Measurements from ENCODE around the gene ARHGEF26.

The ARHGEF26 gene

GRCh38 chr3:154250291-154250690 lies 129.1 kb downstream of the ARHGEF26 start:
- Histone ChIP-seq H2BK5ac (ENCODE audit: low read depth, low read length, poor library complexity, severe bottlenecking) (no peak overlapping the region), H3K79me1 (replicated peaks; ENCODE audit: low read length, poor library complexity, severe bottlenecking) (no peaks in the 10 kb centered on the region), H4K91ac (ENCODE audit: low read length) (no peak overlapping the region), H3K4ac (ENCODE audit: low read depth in 1 of 2, low read length in 2 of 2) (no peak overlapping the region), H3K4me1 (ENCODE audit: control insufficient read depth, insufficient read depth, low read depth, low read length) (no peaks in the 10 kb centered on the region), H4K8ac (ENCODE audit: low read length) (no peak overlapping the region), H3K18ac (ENCODE audit: low read depth in 1 of 2, low read length in 2 of 2) (no peak overlapping the region), H3K23ac (ENCODE audit: low read length in 2 of 2) (no peak overlapping the region), H2BK120ac (ENCODE audit: low read depth, low read length) (no peak overlapping the region), H3K14ac (ENCODE audit: low read length in 2 of 2) (no peak overlapping the region), H3K27ac (ENCODE audit: low read length, poor library complexity, severe bottlenecking) (no peak overlapping the region), H2BK12ac (ENCODE audit: low read length in 2 of 2) (no peak overlapping the region), H3K4me2 (ENCODE audit: low read length, poor library complexity, severe bottlenecking) (no peak overlapping the region), H3K4me3 (ENCODE audit: insufficient read depth in 1 of 2, low read depth in 1 of 2, low read length in 2 of 2) (no peak overlapping the region), H2BK15ac (ENCODE audit: low read depth, poor library complexity, severe bottlenecking) (no peak overlapping the region), H2AK5ac (ENCODE audit: low read length, severe bottlenecking) (no peak overlapping the region), H3K36me3 (ENCODE audit: control insufficient read depth in 1 of 2, insufficient read depth in 2 of 2, low read depth in 1 of 2, low read length in 2 of 2) (peaks cover 9 to 47% of the 10 kb centered on the region in 2 experiments), H2AFZ (ENCODE audit: low read depth, low read length) (no peak overlapping the region), H3K9me3 (ENCODE audit: control insufficient read depth, low read length) (no peaks in the 10 kb centered on the region), H3K27me3 (ENCODE audit: control insufficient read depth in 1 of 2, insufficient read depth in 1 of 2, low read length in 2 of 2) (no peaks in the 10 kb centered on the region), H3K9ac (ENCODE audit: low read length) (no peak overlapping the region)
- no peak for DNase-seq
- 99% methylated on average over 4 of the region's 4 CpGs for WGBS

- no peak overlapping the region for H4K8ac ChIP-seq (ENCODE audit: low read length)
- no peak overlapping the region for H2AK5ac ChIP-seq (ENCODE audit: low read length, severe bottlenecking)
- H3K9me3 ChIP-seq (ENCODE audit: control insufficient read depth, low read length), result no peaks in the 10 kb centered on the region
- no peak overlapping the region for H4K91ac ChIP-seq (ENCODE audit: low read length)
- no peak overlapping the region for H2BK120ac ChIP-seq (ENCODE audit: low read depth, low read length)
- H2BK15ac ChIP-seq (ENCODE audit: low read depth, poor library complexity, severe bottlenecking), result no peak overlapping the region
- no peaks in the 10 kb centered on the region for H3K79me1 ChIP-seq (replicated peaks; ENCODE audit: low read length, poor library complexity, severe bottlenecking)
- no peaks in the 10 kb centered on the region for H3K27me3 ChIP-seq (ENCODE audit: control insufficient read depth in 1 of 2, insufficient read depth in 1 of 2, low read length in 2 of 2)
- H3K4ac ChIP-seq (ENCODE audit: low read depth in 1 of 2, low read length in 2 of 2), result no peak overlapping the region
- H3K14ac ChIP-seq (ENCODE audit: low read length in 2 of 2), result no peak overlapping the region
- no peak overlapping the region for H3K18ac ChIP-seq (ENCODE audit: low read depth in 1 of 2, low read length in 2 of 2)
- H3K4me2 ChIP-seq (ENCODE audit: low read length, poor library complexity, severe bottlenecking), result no peak overlapping the region
- H3K27ac ChIP-seq (ENCODE audit: low read length, poor library complexity, severe bottlenecking), result no peak overlapping the region
- no peak overlapping the region for H2BK12ac ChIP-seq (ENCODE audit: low read length in 2 of 2)
- H2AFZ ChIP-seq (ENCODE audit: low read depth, low read length), result no peak overlapping the region
- no peaks in the 10 kb centered on the region for H3K4me1 ChIP-seq (ENCODE audit: control insufficient read depth, insufficient read depth, low read depth, low read length)
- no peak overlapping the region for H3K23ac ChIP-seq (ENCODE audit: low read length in 2 of 2)
- no peak for DNase-seq
- no peak overlapping the region for H2BK5ac ChIP-seq (ENCODE audit: low read depth, low read length, poor library complexity, severe bottlenecking)
- 99% methylated on average over 3 of the region's 3 CpGs for WGBS
- no peak overlapping the region for H3K9ac ChIP-seq (ENCODE audit: low read length)
- H3K4me3 ChIP-seq (ENCODE audit: insufficient read depth in 1 of 2, low read depth in 1 of 2, low read length in 2 of 2), result no peak overlapping the region
- peaks cover 10 to 57% of the 10 kb centered on the region in 2 experiments for H3K36me3 ChIP-seq (ENCODE audit: control insufficient read depth in 1 of 2, insufficient read depth in 2 of 2, low read depth in 1 of 2, low read length in 2 of 2)
Observed at GRCh38 chr3:154251610-154252009, 130.4 kb downstream of the ARHGEF26 start.

- no peaks in the 10 kb centered on the region for H3K4me1 ChIP-seq (ENCODE audit: control insufficient read depth, insufficient read depth, low read depth, low read length)
- H3K4ac ChIP-seq (ENCODE audit: low read depth in 1 of 2, low read length in 2 of 2), result no peak overlapping the region
- no peak overlapping the region for H3K27ac ChIP-seq (ENCODE audit: low read length, poor library complexity, severe bottlenecking)
- 6% methylated on average over 6 of the region's 11 CpGs for WGBS
- H2BK5ac ChIP-seq (ENCODE audit: low read depth, low read length, poor library complexity, severe bottlenecking), result no peak overlapping the region
- H3K27me3 ChIP-seq (ENCODE audit: control insufficient read depth in 1 of 2, insufficient read depth in 1 of 2, low read length in 2 of 2), result no peaks in the 10 kb centered on the region
- H2BK12ac ChIP-seq (ENCODE audit: low read length in 2 of 2), result no peak overlapping the region
- H3K14ac ChIP-seq (ENCODE audit: low read length in 2 of 2), result no peak overlapping the region
- peak; percentile 87 for DNase-seq
- H3K23ac ChIP-seq (ENCODE audit: low read length in 2 of 2), result no peak overlapping the region
- no peak overlapping the region for H2AFZ ChIP-seq (ENCODE audit: low read depth, low read length)
- H3K9ac ChIP-seq (ENCODE audit: low read length), result no peak overlapping the region
- H3K36me3 ChIP-seq (ENCODE audit: control insufficient read depth in 1 of 2, insufficient read depth in 2 of 2, low read depth in 1 of 2, low read length in 2 of 2), result peaks cover 13 to 71% of the 10 kb centered on the region in 2 experiments
- H4K91ac ChIP-seq (ENCODE audit: low read length), result no peak overlapping the region
- no peaks in the 10 kb centered on the region for H3K79me1 ChIP-seq (replicated peaks; ENCODE audit: low read length, poor library complexity, severe bottlenecking)
- H3K4me2 ChIP-seq (ENCODE audit: low read length, poor library complexity, severe bottlenecking), result no peak overlapping the region
- no peaks in the 10 kb centered on the region for H3K9me3 ChIP-seq (ENCODE audit: control insufficient read depth, low read length)
- H4K8ac ChIP-seq (ENCODE audit: low read length), result no peak overlapping the region
- no peak overlapping the region for H2AK5ac ChIP-seq (ENCODE audit: low read length, severe bottlenecking)
- H3K4me3 ChIP-seq (ENCODE audit: insufficient read depth in 1 of 2, low read depth in 1 of 2, low read length in 2 of 2), result peak overlapping the region in 1 of 2 experiments; percentile 34
- no peak overlapping the region for H2BK120ac ChIP-seq (ENCODE audit: low read depth, low read length)
- H2BK15ac ChIP-seq (ENCODE audit: low read depth, poor library complexity, severe bottlenecking), result no peak overlapping the region
- no peak overlapping the region for H3K18ac ChIP-seq (ENCODE audit: low read depth in 1 of 2, low read length in 2 of 2)
Observed at GRCh38 chr3:154252759-154253638, 131.8 kb downstream of the ARHGEF26 start.

- Histone ChIP-seq H3K4me2 (ENCODE audit: low read length, poor library complexity, severe bottlenecking) (no peak overlapping the region), H2AK5ac (ENCODE audit: low read length, severe bottlenecking) (no peak overlapping the region), H3K9me3 (ENCODE audit: control insufficient read depth, low read length) (no peaks in the 10 kb centered on the region), H2AFZ (ENCODE audit: low read depth, low read length) (no peak overlapping the region), H4K8ac (ENCODE audit: low read length) (no peak overlapping the region), H3K4me1 (ENCODE audit: control insufficient read depth, insufficient read depth, low read depth, low read length) (no peaks in the 10 kb centered on the region), H3K4me3 (ENCODE audit: insufficient read depth in 1 of 2, low read depth in 1 of 2, low read length in 2 of 2) (no peak overlapping the region), H2BK5ac (ENCODE audit: low read depth, low read length, poor library complexity, severe bottlenecking) (no peak overlapping the region), H3K18ac (ENCODE audit: low read depth in 1 of 2, low read length in 2 of 2) (no peak overlapping the region), H3K36me3 (ENCODE audit: control insufficient read depth in 1 of 2, insufficient read depth in 2 of 2, low read depth in 1 of 2, low read length in 2 of 2) (peaks cover 16 to 74% of the 10 kb centered on the region in 2 experiments), H4K91ac (ENCODE audit: low read length) (no peak overlapping the region), H2BK15ac (ENCODE audit: low read depth, poor library complexity, severe bottlenecking) (no peak overlapping the region), H2BK12ac (ENCODE audit: low read length in 2 of 2) (no peak overlapping the region), H3K27ac (ENCODE audit: low read length, poor library complexity, severe bottlenecking) (no peak overlapping the region), H2BK120ac (ENCODE audit: low read depth, low read length) (no peak overlapping the region), H3K79me1 (replicated peaks; ENCODE audit: low read length, poor library complexity, severe bottlenecking) (peaks cover 5% of the 10 kb centered on the region), H3K27me3 (ENCODE audit: control insufficient read depth in 1 of 2, insufficient read depth in 1 of 2, low read length in 2 of 2) (no peaks in the 10 kb centered on the region), H3K14ac (ENCODE audit: low read length in 2 of 2) (no peak overlapping the region), H3K23ac (ENCODE audit: low read length in 2 of 2) (no peak overlapping the region), H3K9ac (ENCODE audit: low read length) (no peak overlapping the region), H3K4ac (ENCODE audit: low read depth in 1 of 2, low read length in 2 of 2) (no peak overlapping the region)
- WGBS, result 97% methylated on average over 6 of the region's 8 CpGs
- DNase-seq, result no peak
Observed at GRCh38 chr3:154254527-154254926, 133.3 kb downstream of the ARHGEF26 start.

Measured in mesenchymal stem cell (in vitro differentiated cells and primary cell).